Measurements from ENCODE around the gene KLF13. TPM values are rescaled to one million over a fixed set of nuclear protein-coding genes. Genes with fewer than 3 reads are reported as not detected.

The KLF13 gene
- total RNA-seq, 1 experiment from 2014 or later = 60.1 TPM

- no peak for ATAC-seq
- DNase-seq (ENCODE audit: low read depth, low spot score) = no peak
- Histone ChIP-seq H3K4me2 (ENCODE audit: low read length) (no peak overlapping the region), H3K79me2 (ENCODE audit: insufficient read depth, low read length) (peaks cover 87% of the 10 kb centered on the region), H3K36me3 (ENCODE audit: control insufficient read depth in 1 of 2, insufficient read depth in 2 of 2, low read length in 2 of 2) (no peaks in the 10 kb centered on the region), H4K20me1 (ENCODE audit: insufficient read depth) (no peaks in the 10 kb centered on the region), H3K4me1 (ENCODE audit: control insufficient read depth in 1 of 2, insufficient read depth in 2 of 2, low read length in 2 of 2) (peaks cover 12 to 17% of the 10 kb centered on the region in 2 experiments; a peak in 3 of 4 replicates), H3K4me3 (replicated peaks in 1 of 2; ENCODE audit: low read depth in 1 of 2, low read length in 2 of 2) (no peak overlapping the region), H3K9ac (ENCODE audit: low read length) (no peak overlapping the region), H2AFZ (ENCODE audit: low read depth, low read length, poor library complexity, severe bottlenecking) (no peak overlapping the region), H3K27ac (ENCODE audit: low read depth, low read length) (no peak overlapping the region), H3K27me3 (ENCODE audit: insufficient read depth, low read length) (no peaks in the 10 kb centered on the region), H3K9me3 (ENCODE audit: control insufficient read depth in 1 of 2, insufficient read depth in 1 of 2, low read depth in 1 of 2, low read length in 2 of 2) (no peaks in the 10 kb centered on the region), H3K9me2 (ENCODE audit: insufficient read depth) (no peaks in the 10 kb centered on the region)
- CTCF ChIA-PET = no interaction called here
- no peak for TF ChIP-seq EGR1 (IDR thresholded peaks at IDR 0.05; ENCODE audit: low read depth)
- TF ChIP-seq POLR2AphosphoS5 (IDR thresholded peaks at IDR 0.05; ENCODE audit: low read depth, low read length) = no peak
- TF ChIP-seq SIN3A (IDR thresholded peaks at IDR 0.05; ENCODE audit: low read depth) = no peak
- no peak for TF ChIP-seq MAX (IDR thresholded peaks at IDR 0.05)
- TF ChIP-seq RAD21 (IDR thresholded peaks at IDR 0.05; ENCODE audit: low read depth) = no peak
- no peak for TF ChIP-seq REST (IDR thresholded peaks at IDR 0.05; ENCODE audit: low read depth)
- no peak for TF ChIP-seq POLR2A (IDR thresholded peaks at IDR 0.05; ENCODE audit: borderline replicate concordance, extremely low read depth, insufficient read depth, insufficient read length)
- TF ChIP-seq ZFX (IDR thresholded peaks at IDR 0.05) = no peak
- TF ChIP-seq FOSL1 (IDR thresholded peaks at IDR 0.05; ENCODE audit: low read depth) = no peak
- TF ChIP-seq CTCF (IDR thresholded peaks at IDR 0.05 in 2 of 3, conservative IDR thresholded peaks at IDR 0.05 in 1 of 3; ENCODE audit: borderline replicate concordance in 1 of 3, insufficient read depth in 1 of 3, low read depth in 2 of 3, low read length in 2 of 3) = no peak
- no peak for TF ChIP-seq CBX3 (IDR thresholded peaks at IDR 0.05; ENCODE audit: low read depth)
- TF ChIP-seq YY1 (IDR thresholded peaks at IDR 0.05; ENCODE audit: extremely low read depth, insufficient replicate concordance, low read depth, low read length) = no peak
- no peak for TF ChIP-seq ZNF274 (IDR thresholded peaks at IDR 0.05; ENCODE audit: low read depth, low read length)
- no peak for TF ChIP-seq EZH2 (IDR thresholded peaks at IDR 0.05)
- no peak for TF ChIP-seq SP1 (IDR thresholded peaks at IDR 0.05; ENCODE audit: low read depth)
- TF ChIP-seq ELF1 (IDR thresholded peaks at IDR 0.05; ENCODE audit: borderline replicate concordance, low read depth) = no peak
- TF ChIP-seq ZBTB33 (IDR thresholded peaks at IDR 0.05; ENCODE audit: extremely low read depth, insufficient replicate concordance, low read length) = no peak
- TF ChIP-seq JUND (IDR thresholded peaks at IDR 0.05) = no peak
- no peak for TF ChIP-seq ATF3 (IDR thresholded peaks at IDR 0.05)
- BruUV-seq (replicated peaks) = no TSS peak
- POLR2A ChIA-PET = no interaction called here
- RAD21 ChIA-PET (ENCODE audit: low non-redundant PET in 1 of 2, low total read pairs in 2 of 2, uncharacterized antibody in 2 of 2, unreplicated experiment in 2 of 2) = no interaction called here
- intact Hi-C loops (cut with micrococcal nuclease) = no loop called here
Measured at GRCh38 chr15:31333820-31334219, 7.2 kb downstream of the KLF13 start.

Measured in HCT116 (cell line).